SU-DHL-6 (cell line): Measurements from ENCODE around the gene GABRA4.

Source experiments
- H2AFZ ChIP-seq: fragments of 200-600 bp; sonication (generic); 2 replicates; pipeline ENCODE4 v1.6.1; 2014; ENCODE audit warnings: low read depth, mild to moderate bottlenecking, moderate library complexity, mixed read lengths, antibody characterized with exemption, low read length; ENCODE audit not compliant: severe bottlenecking
- H3F3A ChIP-seq: fragments of 200-600 bp; shearing (Covaris generic); 2 replicates; pipeline ENCODE4 v1.6.0; 2016; ENCODE audit warnings: antibody characterized with exemption, mild to moderate bottlenecking; ENCODE audit not compliant: insufficient read depth
- H3K27ac ChIP-seq: fragments of 200-600 bp; sonication (generic); 2 replicates; pipeline ENCODE4 v1.5.1; 2016; ENCODE audit warnings: low read depth, mild to moderate bottlenecking, low read length, moderate library complexity, mixed read lengths
- H3K27me3 ChIP-seq: fragments of 200-600 bp; sonication (generic), shearing (Covaris generic); 2 replicates; pipeline ENCODE4 v1.6.0; 2014; ENCODE audit warnings: mild to moderate bottlenecking, low read length
- H3K36me3 ChIP-seq: fragments of 200-600 bp; sonication (generic); 2 replicates; pipeline ENCODE4 v1.6.1; 2014; ENCODE audit warnings: mild to moderate bottlenecking, low read length, mixed read lengths
- H3K4me2 ChIP-seq: fragments of 300-600, 200-600 bp; shearing (Covaris generic), sonication (generic); 2 replicates; pipeline ENCODE4 v1.6.0; 2014; ENCODE audit warnings: low read length, low read depth, mild to moderate bottlenecking; ENCODE audit not compliant: poor library complexity, severe bottlenecking
- H3K4me3 ChIP-seq: fragments of 200-600 bp; sonication (generic); 2 replicates; pipeline ENCODE4 v1.5.1; 2014; ENCODE audit warnings: antibody characterized with exemption, low read length, mild to moderate bottlenecking, mixed read lengths; ENCODE audit not compliant: insufficient read depth, poor library complexity, severe bottlenecking
- H3K79me2 ChIP-seq: fragments of 200-600 bp; sonication (generic); 2 replicates; pipeline ENCODE4 v1.6.1; 2014; ENCODE audit warnings: mild to moderate bottlenecking, low read length, moderate library complexity; ENCODE audit not compliant: insufficient read depth
- H3K9ac ChIP-seq: fragments of 200-600 bp; sonication (generic); 2 replicates; pipeline ENCODE4 v1.7.0; 2014; ENCODE audit warnings: mild to moderate bottlenecking, low read length
- H3K9me2 ChIP-seq: fragments of 200-600 bp; sonication (generic); replicated peaks from 2 replicates; pipeline ENCODE4 v1.6.1; 2014; ENCODE audit warnings: low read length; ENCODE audit not compliant: insufficient read depth
- H3K9me3 ChIP-seq: fragments of 200-600 bp; sonication (generic); 2 replicates; pipeline ENCODE4 v1.6.1; 2014; ENCODE audit warnings: low read length, mixed read lengths; ENCODE audit not compliant: insufficient read depth
- H4K20me1 ChIP-seq: fragments of 200-600 bp; sonication (generic); 2 replicates; pipeline ENCODE4 v1.6.1; 2014; ENCODE audit warnings: low read depth, mild to moderate bottlenecking, antibody characterized with exemption, low read length, moderate library complexity, mixed read lengths
- CTCF ChIP-seq: fragments of 200-600 bp; sonication (generic); IDR thresholded peaks from one replicate; pipeline ENCODE4 v1.5.1; 2017; ENCODE audit warnings: antibody characterized with exemption, mild to moderate bottlenecking, low read length, moderate library complexity; ENCODE audit not compliant: insufficient read depth, poor library complexity, severe bottlenecking
- EZH2phosphoT487 ChIP-seq: fragments of 200-600 bp; sonication (generic), shearing (Covaris generic); conservative IDR thresholded peaks from 2 replicates; pipeline ENCODE4 v1.6.1; 2018; ENCODE audit warnings: mild to moderate bottlenecking, antibody characterized with exemption, low read length, moderate library complexity, mixed read lengths

GABRA4 gene

DNA sequence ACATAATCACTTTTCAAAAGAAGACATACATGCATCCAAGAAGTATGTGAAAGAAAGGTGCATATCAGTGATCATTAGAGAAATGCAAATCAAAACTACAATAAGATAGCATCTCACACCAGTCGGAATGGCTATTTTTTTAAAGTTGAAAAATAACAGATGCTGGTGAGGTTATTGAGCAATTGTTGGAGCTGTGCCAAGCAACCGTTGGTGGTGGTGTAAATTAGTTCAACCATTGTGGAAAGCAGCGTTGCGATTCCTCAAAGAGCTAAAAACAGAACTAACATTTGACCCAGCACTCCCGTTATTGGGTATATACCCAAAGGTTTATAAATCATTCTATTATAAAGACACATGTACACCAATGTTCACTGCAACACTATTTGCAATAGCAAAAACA, 98.6 kb downstream of the GABRA4 start:
- Histone ChIP-seq H2AFZ (no peak overlapping the region), H3K4me2 (no peak overlapping the region), H3K9ac (no peak overlapping the region), H3K27me3 (no peaks in the 10 kb centered on the region), H4K20me1 (no peaks in the 10 kb centered on the region), H3F3A (no peaks in the 10 kb centered on the region), H3K9me2 (no peaks in the 10 kb centered on the region), H3K27ac (no peak overlapping the region), H3K9me3 (no peaks in the 10 kb centered on the region), H3K4me3 (no peak overlapping the region), H3K36me3 (no peaks in the 10 kb centered on the region), H3K79me2 (no peaks in the 10 kb centered on the region)
- TF ChIP-seq EZH2phosphoT487: no peak
- no peak for TF ChIP-seq CTCF

DNA sequence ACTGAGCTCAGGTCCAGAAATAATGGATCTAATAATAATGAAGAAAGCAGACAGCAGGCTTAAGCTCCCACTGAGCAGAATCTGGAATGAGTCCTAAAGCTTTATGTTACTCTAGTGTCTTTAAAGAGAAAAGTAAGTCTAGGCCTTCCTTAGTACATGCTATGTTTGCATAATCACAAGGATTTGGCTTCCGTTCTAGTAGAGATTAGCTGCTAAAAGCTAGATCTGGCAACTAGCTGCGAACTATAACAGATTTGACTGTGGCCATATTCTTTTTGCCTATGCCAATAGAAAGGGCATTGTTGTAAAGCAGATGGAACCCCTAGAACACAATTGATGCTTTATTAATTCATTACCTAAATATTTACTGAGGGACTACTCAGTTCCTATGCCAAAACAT, 103.3 kb downstream of the GABRA4 start:
- Histone ChIP-seq H3K36me3 (no peaks in the 10 kb centered on the region), H3K9ac (no peak overlapping the region), H2AFZ (no peak overlapping the region), H3F3A (no peaks in the 10 kb centered on the region), H3K79me2 (no peaks in the 10 kb centered on the region), H3K9me2 (no peaks in the 10 kb centered on the region), H3K9me3 (no peaks in the 10 kb centered on the region), H3K4me3 (no peak overlapping the region), H3K27me3 (no peaks in the 10 kb centered on the region), H3K4me2 (no peak overlapping the region), H3K27ac (no peak overlapping the region), H4K20me1 (no peaks in the 10 kb centered on the region)
- TF ChIP-seq CTCF: no peak
- no peak for TF ChIP-seq EZH2phosphoT487

DNA sequence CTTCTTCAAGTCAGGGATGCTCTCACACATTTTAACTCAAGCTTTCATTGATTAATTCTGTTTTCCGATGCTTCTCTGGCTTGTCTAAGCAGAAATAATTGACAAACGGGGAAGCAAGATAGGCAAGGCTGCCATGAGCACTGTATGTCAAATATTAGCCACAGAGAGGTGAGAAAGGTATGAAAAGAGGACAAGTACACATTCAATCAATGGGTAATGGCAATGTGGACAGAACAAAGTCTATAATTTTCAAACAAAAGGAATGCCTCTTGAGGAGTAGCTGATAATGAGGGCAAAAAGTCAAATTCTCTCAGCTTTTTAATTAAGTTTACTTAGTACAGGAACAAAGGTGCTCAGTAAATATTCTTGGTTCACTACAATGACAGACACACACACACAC, 104.0 kb downstream of the GABRA4 start:
- Histone ChIP-seq H3K4me3 (no peak overlapping the region), H3K27me3 (no peaks in the 10 kb centered on the region), H3K27ac (no peak overlapping the region), H4K20me1 (no peaks in the 10 kb centered on the region), H3K9me3 (no peaks in the 10 kb centered on the region), H3F3A (no peaks in the 10 kb centered on the region), H3K9me2 (no peaks in the 10 kb centered on the region), H3K36me3 (no peaks in the 10 kb centered on the region), H3K4me2 (no peak overlapping the region), H3K79me2 (no peaks in the 10 kb centered on the region), H3K9ac (no peak overlapping the region), H2AFZ (no peak overlapping the region)
- TF ChIP-seq CTCF (no peak), EZH2phosphoT487 (no peak)

- no peak overlapping the region for H3K9ac ChIP-seq
- no peaks in the 10 kb centered on the region for H3K27me3 ChIP-seq
- no peaks in the 10 kb centered on the region for H3K36me3 ChIP-seq
- no peaks in the 10 kb centered on the region for H3K9me2 ChIP-seq
- H2AFZ ChIP-seq: no peak overlapping the region
- TF ChIP-seq CTCF: no peak
- TF ChIP-seq EZH2phosphoT487: no peak
- H3K9me3 ChIP-seq: no peaks in the 10 kb centered on the region
- no peaks in the 10 kb centered on the region for H4K20me1 ChIP-seq
- no peak overlapping the region for H3K27ac ChIP-seq
- no peak overlapping the region for H3K4me3 ChIP-seq
- no peaks in the 10 kb centered on the region for H3F3A ChIP-seq
- H3K4me2 ChIP-seq: no peak overlapping the region
- H3K79me2 ChIP-seq: no peaks in the 10 kb centered on the region
These were observed 106.7 kb downstream of the GABRA4 start for GRCh38 chr4:46886711-46887110.
